ENCODE measurements around the gene MYLK3.
"Not testable (repeated sequence)": the region's sequence is repeated elsewhere in the genome, so short reads cannot be mapped to it uniquely, and the experiment has no call there.

The MYLK3 gene

DNA sequence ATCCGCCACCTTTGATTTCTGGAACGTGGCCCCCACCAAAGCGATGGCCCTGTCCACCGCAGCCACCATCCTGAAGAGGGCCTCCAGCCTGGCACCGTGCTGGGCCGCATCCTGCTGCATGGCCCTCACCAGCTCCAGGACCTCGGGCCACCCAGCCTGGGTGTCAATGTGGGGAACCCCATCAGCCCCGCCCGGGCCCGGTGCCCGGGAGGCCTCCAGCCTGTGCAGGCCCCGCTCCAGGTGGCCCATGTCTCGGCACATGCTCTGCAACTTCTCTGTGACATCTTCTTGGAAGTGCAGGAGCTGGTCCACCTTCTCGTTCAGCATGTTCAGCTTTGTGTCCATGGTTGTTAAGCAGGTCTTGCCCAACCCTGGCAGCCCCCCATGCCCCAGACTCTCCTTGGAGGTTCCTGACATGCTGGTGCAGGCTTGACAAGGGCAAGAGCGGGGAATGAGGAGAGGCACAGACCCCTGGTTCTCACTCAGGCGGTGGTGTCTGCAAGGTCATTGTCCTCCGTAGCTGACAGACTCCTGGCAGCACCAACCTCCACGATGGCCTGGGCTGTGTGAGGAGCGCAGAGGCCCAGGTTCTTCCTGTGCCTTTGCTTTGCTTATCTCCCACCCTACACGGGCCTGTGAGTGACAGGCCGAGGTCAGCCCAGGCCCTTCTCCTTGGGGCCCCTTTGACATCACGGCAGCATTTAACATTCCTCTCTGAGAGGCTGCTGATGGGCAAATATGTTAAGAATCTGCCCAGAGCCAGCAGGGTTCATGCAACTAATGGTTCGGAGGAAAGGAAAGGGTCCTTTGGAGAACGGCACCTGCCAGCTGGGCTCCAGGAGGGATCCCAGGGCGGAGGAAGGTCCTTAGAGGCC, at the start of gene MYLK3:
TSS of gene MYLK3 (minus strand) at position 568 of the 875 bp plus-strand sequence. CDS start at position 417, 151 bp downstream.
- no peak for DNase-seq

DNA sequence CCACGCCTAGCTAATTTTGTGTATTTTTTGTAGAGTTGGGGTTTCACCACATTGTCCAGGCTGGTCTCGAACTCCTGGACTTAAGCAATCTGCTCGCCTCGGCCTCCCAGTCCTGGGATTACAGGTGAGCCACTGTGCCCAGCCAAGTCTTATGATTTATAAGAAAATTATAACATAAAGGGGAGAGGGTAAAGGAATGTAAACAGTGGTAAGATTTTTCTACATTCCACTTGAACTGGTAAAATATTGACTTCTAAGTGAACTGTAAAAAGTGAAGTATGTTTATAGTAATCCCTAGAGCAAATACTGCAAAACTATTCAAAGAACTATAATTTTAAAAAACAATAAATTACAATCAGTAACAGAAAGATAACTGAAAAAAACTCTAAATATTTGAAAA, 49.4 kb upstream of the MYLK3 start:
- no peak for DNase-seq

DNA sequence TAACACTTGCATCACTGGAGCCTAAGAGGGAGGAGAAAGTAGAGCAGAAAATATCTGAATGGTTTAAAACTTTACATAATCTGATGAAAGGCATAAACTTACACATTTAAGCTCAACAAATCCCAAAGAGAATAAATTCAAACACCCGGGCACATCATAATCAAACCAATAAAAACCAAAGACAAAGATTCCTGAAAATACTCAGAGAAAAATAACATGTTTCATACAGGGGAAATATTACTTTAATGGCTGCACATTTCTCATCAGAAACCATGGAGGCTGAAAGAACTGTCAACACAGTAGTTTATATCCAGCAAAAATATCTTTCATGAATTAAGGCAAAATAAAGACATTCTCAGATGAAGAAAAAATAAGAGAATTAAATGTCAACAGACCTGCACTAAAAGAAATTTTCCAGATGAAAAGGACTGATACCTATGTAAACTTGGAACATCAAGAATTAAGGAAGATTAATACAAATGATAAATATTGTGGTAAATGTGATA, 48.7 kb upstream of the MYLK3 start:
- no peak for DNase-seq

DNA sequence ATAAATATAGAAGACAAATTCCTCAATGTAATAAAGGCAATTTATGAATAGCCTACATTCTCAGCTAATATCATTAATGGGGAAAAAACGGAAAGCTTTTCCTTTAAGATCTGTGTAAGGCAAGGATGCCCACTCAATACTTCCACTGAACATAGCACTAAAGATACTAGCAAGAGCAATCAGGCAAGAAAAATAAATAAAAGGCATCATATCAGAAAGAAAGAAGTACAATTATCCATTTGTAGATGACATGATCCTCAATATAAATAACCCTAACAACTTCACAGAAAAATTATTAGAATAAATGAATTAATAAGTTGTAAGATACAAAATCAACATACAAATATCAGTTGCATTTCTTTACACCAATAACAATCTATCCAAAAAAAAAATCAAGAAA, 45.7 kb upstream of the MYLK3 start:
- no peak for DNase-seq

DNA sequence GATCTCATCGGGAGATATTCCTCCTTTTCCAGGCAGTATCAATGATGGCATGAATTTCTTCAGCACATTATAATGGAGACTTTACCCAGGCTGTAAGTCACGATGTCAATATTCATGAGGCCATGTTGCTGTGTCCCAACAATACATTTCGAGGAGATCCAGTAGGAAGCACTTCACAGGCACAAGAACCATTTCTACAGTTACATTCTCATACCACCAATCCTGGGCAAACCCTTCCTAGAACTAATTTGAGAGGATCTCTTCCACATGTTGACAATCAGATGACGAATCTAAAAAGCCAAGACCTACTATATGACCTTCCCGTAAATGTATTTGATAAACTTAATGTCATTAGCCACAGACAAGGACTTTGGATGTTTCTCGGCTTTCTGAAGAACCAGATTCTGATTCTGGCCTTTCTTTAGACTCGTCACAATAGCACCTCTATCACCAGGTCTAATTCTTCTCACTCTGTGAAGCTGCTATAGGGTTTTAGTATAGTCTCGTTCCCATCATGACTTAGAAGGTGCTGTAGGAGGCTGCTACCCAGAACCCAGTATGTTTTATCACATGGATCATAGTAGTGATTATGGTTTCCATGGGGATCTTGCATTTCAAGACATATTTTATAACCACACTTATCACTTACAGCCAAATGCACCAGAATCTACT, 42.6 kb upstream of the MYLK3 start:
- no peak for DNase-seq

DNA sequence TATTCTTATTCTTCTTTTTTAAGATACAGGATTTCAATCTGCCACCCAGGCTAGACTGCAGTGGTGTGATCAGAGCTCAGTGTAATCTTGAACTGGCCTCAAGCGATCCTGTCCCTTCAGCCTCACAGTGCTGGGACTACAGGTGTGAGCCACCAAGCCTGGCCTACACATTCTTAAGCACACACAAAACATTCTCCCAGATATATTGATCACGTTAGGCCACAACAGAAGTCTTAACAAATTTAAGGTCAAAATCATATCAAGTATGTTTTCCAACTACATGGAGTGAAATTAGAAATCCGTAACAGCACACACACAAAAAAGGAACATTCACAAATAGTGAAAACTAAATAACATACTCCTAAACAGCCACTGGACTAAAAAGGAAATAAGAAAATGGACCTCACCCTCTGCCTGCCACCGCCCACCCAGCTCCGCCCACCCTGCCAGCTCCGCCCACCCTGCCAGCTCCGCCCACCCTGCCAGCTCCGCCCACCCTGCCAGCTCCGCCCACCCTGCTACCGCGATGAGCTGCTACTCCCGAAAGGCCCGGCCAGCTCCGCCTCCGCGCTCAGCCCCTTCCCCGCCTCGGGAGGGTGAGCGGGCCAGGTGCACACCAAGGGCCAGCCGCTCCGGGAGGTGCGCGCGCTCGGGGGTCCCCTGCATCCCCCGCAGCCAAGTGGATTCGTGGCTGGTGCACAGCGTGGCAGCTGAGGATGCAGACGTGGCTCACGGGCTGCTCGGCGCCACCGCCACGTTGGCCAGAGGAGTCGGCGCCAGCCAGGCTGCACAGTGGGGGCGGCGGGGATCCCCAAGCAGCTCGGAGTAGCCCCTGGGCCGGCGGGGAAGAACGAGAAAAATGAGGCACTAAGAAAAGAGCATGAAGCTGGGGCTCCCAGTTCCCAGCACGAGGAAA, 41.6 kb upstream of the MYLK3 start:
- peak; percentile 83 for DNase-seq

DNA sequence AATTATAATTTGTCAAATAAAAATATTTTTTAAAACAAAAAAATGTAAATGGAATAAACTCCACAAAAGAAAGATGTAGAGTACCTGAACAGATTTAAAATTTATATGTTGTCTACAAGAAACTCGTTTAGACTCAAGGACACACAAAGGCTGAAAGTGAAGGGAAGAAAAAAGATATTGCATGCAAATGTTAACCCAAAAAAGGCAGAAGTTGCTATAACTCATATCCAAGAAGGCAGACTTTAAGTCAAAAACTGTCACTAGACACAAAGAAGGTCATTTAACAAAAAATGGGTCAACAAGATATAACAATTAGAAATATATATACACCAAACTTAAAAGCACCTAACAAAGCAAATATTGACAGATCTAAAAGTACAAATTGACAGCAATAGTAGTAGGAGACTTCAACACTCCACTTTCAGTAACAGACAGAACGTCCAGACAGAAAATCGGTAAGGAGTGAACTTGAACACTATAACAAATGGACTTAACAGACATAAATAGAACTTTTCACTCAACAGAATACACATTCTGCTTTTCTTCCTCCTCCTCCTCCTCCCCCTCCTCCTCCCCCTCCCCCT, 40.8 kb upstream of the MYLK3 start:
- no peak for DNase-seq

DNA sequence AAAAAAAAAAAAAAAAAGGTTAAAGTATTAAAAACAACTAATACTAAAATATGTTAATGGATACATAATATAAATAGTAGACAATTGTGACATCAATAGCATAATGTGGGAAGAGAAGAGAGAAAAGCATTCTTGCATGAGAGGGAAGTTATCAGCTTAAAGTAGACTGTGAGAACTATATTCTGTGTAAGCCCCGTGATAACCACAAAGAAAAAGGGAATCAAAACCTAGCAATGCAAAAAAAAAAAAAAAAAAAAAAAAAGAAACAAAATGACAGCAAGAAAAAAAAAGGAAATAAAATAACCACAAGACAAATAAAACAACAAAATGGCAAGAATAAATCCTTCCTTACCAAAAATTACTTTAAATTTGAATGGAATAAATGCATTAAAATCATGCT, 39.8 kb upstream of the MYLK3 start:
- no peak for DNase-seq

DNA sequence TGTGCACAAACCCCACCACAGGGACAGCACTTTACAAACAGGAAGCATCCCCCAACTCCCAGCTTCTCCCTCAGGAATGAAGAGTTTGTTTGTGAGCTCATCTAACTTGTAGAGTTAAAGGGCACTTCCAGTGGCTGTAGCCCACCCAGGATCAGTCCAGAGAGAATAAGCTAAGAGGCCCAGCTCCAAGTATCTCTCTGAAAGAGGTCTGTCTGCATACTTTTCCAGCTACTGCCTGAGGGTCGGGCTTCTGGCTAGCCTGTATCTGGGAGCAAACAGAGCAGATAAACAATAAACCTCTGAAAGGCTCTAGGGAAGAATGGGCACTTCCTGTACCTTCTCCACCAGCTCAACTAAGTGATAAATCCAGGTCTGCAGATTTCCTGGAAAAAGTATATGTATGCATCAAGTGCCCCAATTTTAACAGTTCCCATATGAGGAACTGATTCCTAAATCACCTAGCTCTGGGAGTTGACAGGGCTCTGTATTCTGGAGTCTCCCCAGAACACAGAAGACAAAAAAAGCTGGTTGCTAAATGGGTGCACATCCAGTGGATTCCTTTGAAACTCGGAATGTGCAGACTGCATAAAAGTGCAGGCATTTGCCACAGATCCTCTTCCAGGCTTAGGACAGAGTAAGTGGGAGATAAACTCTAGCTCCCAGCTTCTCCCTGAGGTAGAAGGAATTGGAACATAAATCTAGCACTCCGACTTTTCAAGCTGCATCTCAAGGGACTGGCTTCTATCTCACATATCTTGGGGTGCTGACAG, 37.1 kb upstream of the MYLK3 start:
- no peak for DNase-seq

DNA sequence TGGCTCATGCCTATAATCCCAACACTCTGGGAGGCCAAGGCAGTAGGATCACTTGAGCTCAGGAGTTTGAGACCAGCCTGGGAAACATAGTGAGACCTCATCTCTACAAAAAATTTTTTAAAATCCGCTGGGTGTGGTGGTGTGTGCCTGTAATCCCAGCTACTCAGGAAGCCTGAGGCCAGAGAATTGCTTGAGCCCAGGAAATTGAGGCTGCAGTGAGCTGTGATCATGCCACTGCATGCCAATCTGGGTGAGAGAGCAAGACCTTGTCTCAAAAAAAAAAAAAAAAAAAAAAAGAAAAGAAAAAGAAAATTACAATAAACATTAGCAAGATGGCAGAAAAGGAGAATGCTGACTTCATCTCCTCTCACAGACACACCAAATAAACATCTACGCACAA, 36.4 kb upstream of the MYLK3 start:
- not testable (repeated sequence) for DNase-seq

DNA sequence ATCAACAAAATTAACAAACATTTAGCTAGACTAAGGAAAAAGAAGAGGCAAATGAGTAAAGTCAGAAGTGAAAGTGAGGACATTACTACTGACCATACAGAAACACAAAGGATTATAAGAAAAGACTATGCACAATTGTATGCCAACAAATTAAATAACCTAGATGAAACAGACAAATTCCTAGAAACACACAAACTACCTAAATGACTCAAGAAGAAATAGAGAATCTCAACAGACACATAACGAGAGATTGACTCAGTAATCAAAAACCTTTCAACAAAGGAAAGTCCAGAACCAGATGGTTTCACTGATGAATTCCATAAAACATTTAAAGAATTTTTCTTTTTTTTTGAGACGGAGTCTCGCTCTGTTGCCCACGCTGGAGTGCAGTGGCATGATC, 35.7 kb upstream of the MYLK3 start:
- no peak for DNase-seq

DNA sequence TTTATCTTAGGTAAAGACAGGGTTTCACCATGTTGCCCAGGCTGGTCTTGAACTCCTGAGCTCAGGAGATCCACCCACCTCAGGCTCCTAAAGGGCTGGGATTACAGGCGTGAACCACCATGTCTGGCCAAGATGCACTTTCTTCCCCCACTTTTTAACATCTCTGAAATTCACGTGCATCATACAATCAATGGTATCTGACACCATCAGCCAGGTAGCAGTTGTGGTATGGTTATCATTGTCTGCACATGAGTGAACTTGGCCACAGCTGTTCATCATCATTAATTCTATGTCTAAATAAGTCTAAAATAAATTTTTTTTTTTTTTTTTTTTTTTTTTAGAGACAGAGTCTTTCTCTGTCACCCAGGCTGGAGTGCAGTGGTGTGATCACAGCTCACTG, 34.2 kb upstream of the MYLK3 start:
- DNase-seq = no peak

DNA sequence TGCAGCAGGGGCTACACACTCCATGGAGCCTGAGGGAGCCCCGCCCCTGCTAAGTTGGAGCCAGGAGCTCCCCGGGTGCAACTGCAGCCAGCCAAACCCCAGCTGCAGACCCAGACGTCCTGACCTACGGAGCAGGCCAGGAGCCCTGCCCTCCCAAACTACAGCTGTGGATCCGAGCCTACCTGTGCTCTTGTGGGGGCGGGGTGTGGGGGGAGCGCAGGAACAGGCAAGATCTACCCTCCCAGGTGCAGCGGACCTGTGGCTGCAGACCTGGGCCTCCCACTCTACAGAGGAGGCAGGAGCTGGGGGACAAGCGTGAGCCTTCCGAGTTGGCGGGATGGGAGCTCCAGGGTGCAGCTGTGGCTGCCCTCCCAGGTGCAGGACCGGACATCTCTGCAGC, 29.7 kb upstream of the MYLK3 start:
- no peak for DNase-seq

DNA sequence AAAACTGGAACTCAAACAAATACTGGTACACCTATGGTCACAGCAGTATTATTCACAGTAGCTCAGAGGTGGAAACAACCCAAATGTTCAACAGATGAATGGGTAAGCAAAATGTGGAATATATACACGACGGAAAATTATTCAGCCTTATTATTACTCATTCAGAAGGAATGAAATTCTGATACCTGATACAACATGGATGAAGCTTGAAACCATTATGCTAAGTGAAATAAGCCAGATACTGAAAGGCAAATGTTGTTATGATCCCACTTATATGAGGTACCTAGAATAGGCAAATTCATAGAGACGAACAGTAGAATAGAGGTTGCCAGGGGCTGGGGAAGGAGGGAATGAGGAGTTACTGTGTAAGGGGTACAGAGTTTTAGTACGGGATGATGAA, 27.1 kb upstream of the MYLK3 start:
- DNase-seq = no peak

DNA sequence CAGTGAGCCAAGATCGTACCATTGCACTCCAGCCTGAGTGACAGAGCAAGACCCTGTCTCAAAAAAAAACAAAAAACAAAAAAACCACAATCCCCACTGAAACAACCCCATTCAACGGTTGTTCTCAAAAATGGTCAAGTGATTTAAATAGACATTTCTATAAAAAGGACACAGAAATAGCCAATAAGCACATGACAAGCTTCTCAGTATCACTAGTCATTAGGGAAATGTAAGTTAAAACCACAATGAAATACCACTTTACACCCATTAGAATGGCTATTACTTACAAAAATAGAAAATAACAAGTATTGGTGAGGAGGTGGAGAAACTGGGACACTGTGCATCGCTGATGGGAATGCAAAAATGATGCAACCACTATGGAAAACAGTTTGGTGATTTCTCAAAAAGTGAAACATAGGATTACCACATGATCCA, 26.6 kb upstream of the MYLK3 start:
- no peak for DNase-seq

DNA sequence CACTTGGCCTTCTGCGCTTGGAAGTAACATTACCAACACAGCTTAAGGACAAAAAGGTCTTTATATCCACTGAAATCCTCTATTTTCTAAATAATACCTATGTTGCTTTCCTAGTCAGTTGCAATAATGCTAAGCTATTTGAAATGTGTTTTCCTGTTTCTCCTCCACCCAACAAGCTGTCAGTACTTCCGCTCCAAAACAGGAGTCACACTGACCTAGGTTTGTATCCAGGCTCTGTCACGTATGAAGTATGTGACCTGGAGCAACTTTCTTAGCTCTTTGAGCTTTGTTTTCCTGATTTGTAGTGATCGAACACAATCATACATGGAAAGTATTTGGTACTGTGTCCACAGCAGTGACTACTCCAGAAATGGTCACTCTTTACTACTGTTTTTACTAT, 24.3 kb upstream of the MYLK3 start:
- no peak for DNase-seq

DNA sequence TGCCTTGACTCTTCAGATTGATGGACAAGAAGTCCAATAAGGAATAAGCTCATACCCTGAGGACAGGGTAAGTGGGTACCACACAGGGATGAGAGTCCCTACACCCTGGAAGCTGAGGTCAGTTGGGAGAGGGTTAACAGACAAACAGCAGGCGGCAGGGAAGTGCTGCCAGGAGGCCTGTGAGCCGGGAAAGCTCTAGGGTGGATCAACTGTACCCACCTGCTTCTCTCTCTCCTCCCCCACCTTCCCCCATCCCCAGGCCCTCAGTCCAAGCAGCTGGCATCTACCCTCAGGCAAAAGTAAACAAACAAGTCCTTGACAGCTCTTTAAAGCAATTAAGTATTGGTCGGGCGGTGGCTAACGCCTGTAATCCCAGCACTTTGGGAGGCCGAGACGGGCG, 20.7 kb upstream of the MYLK3 start:
- no peak for DNase-seq

DNA sequence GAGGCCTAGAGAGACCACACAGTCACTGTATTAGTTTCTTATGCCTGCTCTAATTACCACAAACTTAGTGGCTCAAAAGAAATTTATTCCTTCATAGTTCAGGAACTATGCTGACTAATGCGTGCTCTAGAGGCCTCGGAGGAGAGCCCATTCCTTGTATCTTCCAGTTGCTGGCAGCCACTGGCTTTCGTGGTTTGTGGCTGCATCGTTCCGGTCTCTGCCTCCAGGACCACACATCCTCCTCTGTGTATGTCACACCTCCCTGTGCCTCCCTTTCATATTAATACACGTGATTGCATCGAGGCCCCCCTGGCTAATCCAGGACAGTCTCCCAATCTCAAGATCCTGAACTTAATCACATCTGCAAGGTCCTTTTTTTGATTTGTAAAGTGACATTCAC, 16.9 kb upstream of the MYLK3 start:
- DNase-seq = no peak

DNA sequence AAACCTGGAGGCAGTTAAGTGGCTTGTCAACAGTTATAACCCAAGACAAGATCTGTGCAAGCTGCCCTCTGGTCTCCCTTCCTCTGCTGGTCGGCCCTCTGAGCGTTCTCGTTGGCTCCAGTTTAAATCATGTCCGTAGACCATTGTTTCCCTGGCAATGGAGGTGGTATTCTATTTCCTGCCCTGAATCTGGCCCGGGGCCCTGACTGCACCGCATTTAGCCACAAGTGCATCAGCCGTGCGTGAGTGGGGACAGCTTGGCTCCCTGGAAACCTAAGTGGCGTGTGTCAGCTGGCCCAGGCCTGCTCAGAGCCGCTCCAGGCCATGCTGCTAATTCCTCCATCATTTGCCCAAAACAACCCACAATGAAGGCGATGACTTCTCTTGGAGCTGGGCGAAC, 15.0 kb upstream of the MYLK3 start:
- DNase-seq = no peak

DNA sequence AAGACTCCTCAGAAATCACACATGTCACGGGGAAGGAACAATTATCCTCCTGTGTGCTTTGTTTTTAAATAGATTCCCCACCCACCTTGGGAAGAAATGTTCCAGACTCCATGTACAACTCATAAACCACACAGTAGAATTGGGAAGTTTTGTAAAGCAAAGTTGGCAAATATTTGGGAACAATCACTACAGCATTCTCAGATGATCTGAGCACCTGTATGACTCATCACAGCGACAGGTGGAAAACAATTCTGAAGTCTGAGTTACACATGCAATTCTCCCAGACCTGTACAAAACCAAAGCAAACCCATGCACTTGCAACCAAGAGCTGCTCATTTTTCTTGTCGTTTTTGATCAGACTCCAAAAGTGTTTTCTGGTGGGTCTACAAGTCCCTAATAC, 14.4 kb upstream of the MYLK3 start:
- DNase-seq = no peak

DNA sequence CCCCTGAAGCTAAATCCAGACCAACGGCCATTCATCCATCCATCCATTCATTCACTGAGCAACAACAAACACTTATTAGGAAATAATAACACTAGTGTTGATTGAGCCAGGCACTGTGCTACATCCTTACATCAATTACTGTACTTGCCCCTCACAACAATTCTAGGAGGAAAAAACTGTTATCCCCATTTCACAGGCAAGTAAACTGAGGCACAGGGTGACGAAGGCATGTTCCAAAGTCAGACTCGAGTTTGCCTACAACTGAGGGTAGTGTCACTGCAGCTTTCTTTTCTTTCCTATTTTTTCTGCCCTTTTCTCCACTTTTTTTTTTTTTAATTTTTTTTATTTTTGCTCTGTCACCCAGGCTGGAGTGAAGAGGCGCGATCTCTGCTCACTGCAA, 11.2 kb upstream of the MYLK3 start:
- DNase-seq = no peak

All from activated CD4-positive, alpha-beta T cell treated with anti-CD3 and anti-CD28 coated beads for 48 hours (primary cell).